Loucy (cell line): ENCODE measurements around the gene CST3.

Experiments
- H2AFZ ChIP-seq: fragments of 200-600 bp; sonication (generic); 2 replicates; pipeline ENCODE4 v1.6.0; 2016; ENCODE audit warnings: antibody characterized with exemption, mild to moderate bottlenecking, low read length, moderate library complexity
- H3F3A ChIP-seq: fragments of 200-600 bp; 2 replicates; pipeline ENCODE4 v1.6.0; 2016; ENCODE audit warnings: antibody characterized with exemption, low read depth, mild to moderate bottlenecking
- H3K27me3 ChIP-seq: fragments of 200-600 bp; sonication (generic); 2 replicates; pipeline ENCODE4 v1.6.1; 2014; ENCODE audit warnings: low read length, mild to moderate bottlenecking; ENCODE audit not compliant: insufficient read depth, poor library complexity, severe bottlenecking
- H3K36me3 ChIP-seq: fragments of 200-600 bp; sonication (generic); 2 replicates; pipeline ENCODE4 v1.6.1; 2016; ENCODE audit warnings: low read length; ENCODE audit not compliant: insufficient read depth
- H3K4me1 ChIP-seq: fragments of 200-600 bp; sonication (generic); 2 replicates; pipeline ENCODE4 v1.5.1; 2014; ENCODE audit warnings: low read length, mild to moderate bottlenecking; ENCODE audit not compliant: insufficient read depth, poor library complexity, severe bottlenecking
- H3K4me2 ChIP-seq: fragments of 200-600 bp; sonication (generic); 2 replicates; pipeline ENCODE4 v1.6.0; 2014; ENCODE audit warnings: antibody characterized with exemption, low read length, low read depth, mild to moderate bottlenecking; ENCODE audit not compliant: poor library complexity, severe bottlenecking
- H3K4me3 ChIP-seq: fragments of 200-600 bp; sonication (generic); 2 replicates; pipeline ENCODE4 v1.5.1; 2014; ENCODE audit warnings: low read length, mild to moderate bottlenecking, mixed read lengths; ENCODE audit not compliant: poor library complexity, severe bottlenecking
- H3K79me2 ChIP-seq: fragments of 200-600 bp; sonication (generic); 2 replicates; pipeline ENCODE4 v1.6.1; 2014; ENCODE audit warnings: low read length; ENCODE audit not compliant: insufficient read depth
- H3K9ac ChIP-seq: fragments of 200-600 bp; sonication (generic); 2 replicates; pipeline ENCODE4 v1.6.0; 2014; ENCODE audit warnings: mild to moderate bottlenecking, low read depth, low read length, moderate library complexity; ENCODE audit not compliant: poor library complexity, severe bottlenecking
- H3K9me2 ChIP-seq: fragments of 200-600 bp; sonication (generic); replicated peaks from 2 replicates; pipeline ENCODE4 v1.6.1; 2016; ENCODE audit warnings: low read depth, low read length, mixed read lengths
- H3K9me3 ChIP-seq: fragments of 200-600 bp; sonication (generic); 2 replicates; pipeline ENCODE4 v1.6.1; 2014; ENCODE audit warnings: mild to moderate bottlenecking, antibody characterized with exemption, low read length, low read depth; ENCODE audit not compliant: insufficient read depth
- H4K20me1 ChIP-seq: fragments of 200-600 bp; sonication (generic); 2 replicates; pipeline ENCODE4 v1.6.0; 2014; ENCODE audit warnings: antibody characterized with exemption, low read length, mild to moderate bottlenecking; ENCODE audit not compliant: insufficient read depth, poor library complexity, severe bottlenecking
- EZH2phosphoT487 ChIP-seq: fragments of 200-600 bp; IDR thresholded peaks from 2 replicates; pipeline ENCODE4 v1.6.1; 2018; ENCODE audit warnings: antibody characterized with exemption, mild to moderate bottlenecking, moderate library complexity, borderline replicate concordance
- TF ChIP-seq, protein P1 (sequence below): fragments of 200-600 bp; sonication (generic); conservative IDR thresholded peaks from 2 replicates; pipeline ENCODE4 v1.5.1; 2014; ENCODE audit warnings: mild to moderate bottlenecking, antibody characterized with exemption, low read length

The CST3 gene

DNA sequence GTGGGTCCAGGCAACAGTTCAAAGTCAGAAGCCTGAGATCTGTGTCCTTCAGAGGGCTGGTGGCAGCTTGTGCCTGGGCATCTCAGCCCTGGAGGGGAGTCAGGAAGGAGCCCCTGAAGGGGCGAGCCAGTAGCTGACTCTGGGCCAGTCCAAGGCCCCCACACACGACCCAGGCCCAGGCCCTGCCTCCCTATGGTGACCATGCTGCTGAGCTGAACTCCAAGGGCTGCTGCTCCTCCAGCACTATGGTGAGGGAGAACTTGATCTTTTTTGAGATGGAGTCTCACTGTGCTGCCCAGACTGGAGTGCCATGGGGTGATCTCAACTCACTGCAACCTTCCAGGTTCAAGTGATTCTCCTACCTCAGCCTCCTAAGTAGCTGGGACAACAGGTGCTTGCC lies 15.2 kb upstream of the CST3 start:
- Histone ChIP-seq H3K4me2 (no peak overlapping the region), H3K4me1 (no peaks in the 10 kb centered on the region), H2AFZ (no peak overlapping the region), H3K9ac (no peak overlapping the region), H3K9me2 (no peaks in the 10 kb centered on the region), H3F3A (no peaks in the 10 kb centered on the region), H3K9me3 (no peaks in the 10 kb centered on the region), H3K79me2 (no peaks in the 10 kb centered on the region), H3K27me3 (no peaks in the 10 kb centered on the region), H3K4me3 (no peak overlapping the region), H4K20me1 (no peaks in the 10 kb centered on the region), H3K36me3 (no peaks in the 10 kb centered on the region)
- no peak for TF ChIP-seq EZH2phosphoT487
- TF ChIP-seq, protein P1, sequence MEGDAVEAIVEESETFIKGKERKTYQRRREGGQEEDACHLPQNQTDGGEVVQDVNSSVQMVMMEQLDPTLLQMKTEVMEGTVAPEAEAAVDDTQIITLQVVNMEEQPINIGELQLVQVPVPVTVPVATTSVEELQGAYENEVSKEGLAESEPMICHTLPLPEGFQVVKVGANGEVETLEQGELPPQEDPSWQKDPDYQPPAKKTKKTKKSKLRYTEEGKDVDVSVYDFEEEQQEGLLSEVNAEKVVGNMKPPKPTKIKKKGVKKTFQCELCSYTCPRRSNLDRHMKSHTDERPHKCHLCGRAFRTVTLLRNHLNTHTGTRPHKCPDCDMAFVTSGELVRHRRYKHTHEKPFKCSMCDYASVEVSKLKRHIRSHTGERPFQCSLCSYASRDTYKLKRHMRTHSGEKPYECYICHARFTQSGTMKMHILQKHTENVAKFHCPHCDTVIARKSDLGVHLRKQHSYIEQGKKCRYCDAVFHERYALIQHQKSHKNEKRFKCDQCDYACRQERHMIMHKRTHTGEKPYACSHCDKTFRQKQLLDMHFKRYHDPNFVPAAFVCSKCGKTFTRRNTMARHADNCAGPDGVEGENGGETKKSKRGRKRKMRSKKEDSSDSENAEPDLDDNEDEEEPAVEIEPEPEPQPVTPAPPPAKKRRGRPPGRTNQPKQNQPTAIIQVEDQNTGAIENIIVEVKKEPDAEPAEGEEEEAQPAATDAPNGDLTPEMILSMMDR, result no peak

DNA sequence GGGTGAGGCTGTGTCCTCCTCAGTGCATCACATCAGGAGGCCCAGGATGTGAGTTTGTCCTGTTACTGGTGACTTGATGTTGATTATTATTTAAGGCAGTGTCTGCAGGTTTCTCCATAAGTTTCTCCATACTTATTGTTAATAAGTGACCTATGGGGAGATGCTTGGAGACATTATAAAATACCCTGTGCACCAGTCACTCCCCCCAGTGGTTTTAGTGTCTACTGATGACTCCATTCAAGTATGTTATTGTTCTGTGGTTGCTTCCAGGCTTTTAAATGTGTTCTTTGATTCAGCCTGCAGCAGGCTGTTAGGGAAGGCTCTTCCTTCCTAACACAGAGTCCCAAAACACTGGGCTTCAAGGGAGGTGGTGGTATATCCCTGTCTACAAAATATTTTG lies 14.6 kb upstream of the CST3 start:
- Histone ChIP-seq H3K27me3 (no peaks in the 10 kb centered on the region), H2AFZ (no peak overlapping the region), H3K79me2 (no peaks in the 10 kb centered on the region), H3F3A (no peaks in the 10 kb centered on the region), H3K36me3 (no peaks in the 10 kb centered on the region), H3K9me2 (no peaks in the 10 kb centered on the region), H3K9ac (no peak overlapping the region), H3K9me3 (no peaks in the 10 kb centered on the region), H3K4me3 (no peak overlapping the region), H3K4me1 (no peaks in the 10 kb centered on the region), H4K20me1 (no peaks in the 10 kb centered on the region), H3K4me2 (no peak overlapping the region)
- TF ChIP-seq, protein P1, result no peak
- TF ChIP-seq EZH2phosphoT487, result no peak

DNA sequence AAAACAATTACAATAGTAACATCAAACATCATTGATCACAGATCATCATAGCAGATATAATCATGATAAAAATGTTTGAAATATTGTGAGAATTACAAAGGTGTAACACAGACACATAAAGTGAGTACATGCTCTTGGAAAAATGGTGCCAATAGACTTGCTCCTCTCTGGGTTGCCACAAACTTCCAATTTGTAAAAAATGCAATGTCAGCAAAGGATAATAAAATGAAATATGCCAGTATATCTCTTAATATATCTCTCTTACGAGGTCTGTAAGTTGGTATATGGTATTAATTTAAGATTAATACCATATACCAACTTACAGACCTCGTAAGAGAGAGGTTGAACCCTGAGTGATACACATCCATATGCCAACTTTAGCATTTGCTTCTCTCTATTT lies 13.4 kb upstream of the CST3 start:
- Histone ChIP-seq H3K9me3 (no peaks in the 10 kb centered on the region), H3K9me2 (no peaks in the 10 kb centered on the region), H3K4me1 (no peaks in the 10 kb centered on the region), H3K9ac (no peak overlapping the region), H2AFZ (no peak overlapping the region), H3K36me3 (no peaks in the 10 kb centered on the region), H3K27me3 (no peaks in the 10 kb centered on the region), H4K20me1 (no peaks in the 10 kb centered on the region), H3K4me3 (no peak overlapping the region), H3K4me2 (no peak overlapping the region), H3F3A (no peaks in the 10 kb centered on the region), H3K79me2 (no peaks in the 10 kb centered on the region)
- TF ChIP-seq EZH2phosphoT487, result no peak
- TF ChIP-seq, protein P1, result no peak
